OCI-LY1 (cell line): ENCODE data around the gene GRIN2A.

ENCODE experiments used
- H2AFZ ChIP-seq: fragments of 200-600 bp; sonication (generic), shearing (Covaris generic); 2 replicates; pipeline ENCODE4 v1.6.0; 2014; ENCODE audit warnings: antibody characterized with exemption, mild to moderate bottlenecking, low read length
- H3F3A ChIP-seq: fragments of 200-600 bp; sonication (generic), shearing (Covaris generic); 2 replicates; pipeline ENCODE4 v1.6.0; 2014; ENCODE audit warnings: mild to moderate bottlenecking, antibody characterized with exemption, low read length, moderate library complexity; ENCODE audit not compliant: insufficient read depth
- H3K27ac ChIP-seq: fragments of 200-600 bp; sonication (generic); 2 replicates; pipeline ENCODE4 v1.5.1; 2014; ENCODE audit warnings: low read length, mixed run types, mild to moderate bottlenecking, low read depth; ENCODE audit not compliant: poor library complexity, severe bottlenecking
- H3K27me3 ChIP-seq: fragments of 200-600 bp; sonication (generic); 2 replicates; pipeline ENCODE4 v1.6.0; 2014; ENCODE audit warnings: antibody characterized with exemption, mild to moderate bottlenecking, low read length, moderate library complexity; ENCODE audit not compliant: insufficient read depth
- H3K36me3 ChIP-seq: fragments of 200-600 bp; sonication (generic); 2 replicates; pipeline ENCODE4 v1.6.1; 2014; ENCODE audit warnings: mild to moderate bottlenecking, antibody characterized with exemption, low read length, moderate library complexity, mixed read lengths; ENCODE audit not compliant: insufficient read depth
- H3K4me1 ChIP-seq: fragments of 200-600 bp; sonication (generic); 2 replicates; pipeline ENCODE4 v1.5.1; 2014; ENCODE audit warnings: mild to moderate bottlenecking, low read length, moderate library complexity; ENCODE audit not compliant: insufficient read depth, severe bottlenecking
- H3K4me2 ChIP-seq: fragments of 200-600 bp; sonication (generic), shearing (Covaris generic); 2 replicates; pipeline ENCODE4 v1.6.1; 2014; ENCODE audit warnings: low read length
- H3K4me3 ChIP-seq: fragments of 200-600 bp; sonication (generic); 2 replicates; pipeline ENCODE4 v1.5.1; 2014; ENCODE audit warnings: low read length, low read depth, mild to moderate bottlenecking, mixed read lengths; ENCODE audit not compliant: poor library complexity, severe bottlenecking
- H3K79me2 ChIP-seq: fragments of 200-600 bp; shearing (Covaris generic); 2 replicates; pipeline ENCODE4 v1.6.1; 2016; ENCODE audit warnings: mixed run types, low read length, mixed read lengths; ENCODE audit not compliant: insufficient read depth
- H3K9ac ChIP-seq: fragments of 200-600 bp; sonication (generic), shearing (Covaris generic); 2 replicates; pipeline ENCODE4 v1.6.1; 2014; ENCODE audit warnings: mild to moderate bottlenecking, low read length, mixed read lengths
- H3K9me2 ChIP-seq: fragments of 200-600 bp; sonication (generic), shearing (Covaris generic); 2 replicates; pipeline ENCODE4 v1.6.1; 2014; ENCODE audit warnings: low read depth, mild to moderate bottlenecking, low read length, mixed read lengths
- H3K9me3 ChIP-seq: fragments of 200-600 bp; shearing (Covaris generic); 2 replicates; pipeline ENCODE4 v1.6.1; 2014; ENCODE audit warnings: low read length, mixed read lengths
- H4K20me1 ChIP-seq: fragments of 200-600 bp; sonication (generic), shearing (Covaris generic); 2 replicates; pipeline ENCODE4 v1.6.0; 2016; ENCODE audit warnings: mild to moderate bottlenecking, low read length; ENCODE audit not compliant: insufficient read depth
- EZH2 ChIP-seq: fragments of 200-600 bp; sonication (generic), shearing (Covaris generic); IDR thresholded peaks from 2 replicates; pipeline ENCODE4 v1.8.0; 2017; ENCODE audit warnings: borderline replicate concordance, mixed run types, mild to moderate bottlenecking, antibody characterized with exemption, low read length, moderate library complexity, mixed read lengths
- TF ChIP-seq, protein P1 (sequence below): fragments of 200-600 bp; sonication (generic), shearing (Covaris generic); IDR thresholded peaks from 2 replicates; pipeline ENCODE4 v1.5.1; 2017; ENCODE audit warnings: mild to moderate bottlenecking, antibody characterized with exemption, low read length, moderate library complexity, mixed read lengths

GRIN2A gene

DNA sequence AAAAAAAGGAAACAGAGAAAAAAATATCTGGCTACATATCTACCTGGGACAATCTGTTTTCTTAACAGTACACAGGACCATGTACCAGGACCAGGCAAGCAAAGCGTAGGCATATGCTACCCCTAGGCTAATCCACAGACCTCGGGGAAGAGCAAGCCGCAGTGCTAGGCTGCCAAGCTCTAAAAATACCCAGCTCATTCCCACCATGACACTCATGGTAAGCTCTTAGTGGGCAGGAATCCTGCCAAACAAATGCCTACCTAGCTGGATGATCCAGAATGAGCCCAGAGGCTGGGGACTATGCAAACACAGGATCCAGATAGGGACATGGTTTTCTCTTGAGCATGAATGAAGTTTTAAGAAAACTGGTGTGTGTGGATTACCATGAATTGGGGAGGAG lies 95.6 kb downstream of the GRIN2A start:
- Histone ChIP-seq H4K20me1 (no peaks in the 10 kb centered on the region), H3F3A (no peaks in the 10 kb centered on the region), H3K9ac (no peak overlapping the region), H3K4me3 (no peak overlapping the region), H3K27ac (no peak overlapping the region), H3K9me3 (0 out of 2 replicates have a peak, but pooled peaks cover 4% of the 10 kb centered on the region), H3K27me3 (no peaks in the 10 kb centered on the region), H3K79me2 (no peaks in the 10 kb centered on the region), H3K36me3 (no peaks in the 10 kb centered on the region), H3K4me2 (no peak overlapping the region), H3K9me2 (no peaks in the 10 kb centered on the region), H2AFZ (no peak overlapping the region), H3K4me1 (no peaks in the 10 kb centered on the region)
- TF ChIP-seq EZH2: no peak
- TF ChIP-seq, protein P1, sequence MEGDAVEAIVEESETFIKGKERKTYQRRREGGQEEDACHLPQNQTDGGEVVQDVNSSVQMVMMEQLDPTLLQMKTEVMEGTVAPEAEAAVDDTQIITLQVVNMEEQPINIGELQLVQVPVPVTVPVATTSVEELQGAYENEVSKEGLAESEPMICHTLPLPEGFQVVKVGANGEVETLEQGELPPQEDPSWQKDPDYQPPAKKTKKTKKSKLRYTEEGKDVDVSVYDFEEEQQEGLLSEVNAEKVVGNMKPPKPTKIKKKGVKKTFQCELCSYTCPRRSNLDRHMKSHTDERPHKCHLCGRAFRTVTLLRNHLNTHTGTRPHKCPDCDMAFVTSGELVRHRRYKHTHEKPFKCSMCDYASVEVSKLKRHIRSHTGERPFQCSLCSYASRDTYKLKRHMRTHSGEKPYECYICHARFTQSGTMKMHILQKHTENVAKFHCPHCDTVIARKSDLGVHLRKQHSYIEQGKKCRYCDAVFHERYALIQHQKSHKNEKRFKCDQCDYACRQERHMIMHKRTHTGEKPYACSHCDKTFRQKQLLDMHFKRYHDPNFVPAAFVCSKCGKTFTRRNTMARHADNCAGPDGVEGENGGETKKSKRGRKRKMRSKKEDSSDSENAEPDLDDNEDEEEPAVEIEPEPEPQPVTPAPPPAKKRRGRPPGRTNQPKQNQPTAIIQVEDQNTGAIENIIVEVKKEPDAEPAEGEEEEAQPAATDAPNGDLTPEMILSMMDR: no peak

GRCh38 chr16:10085078-10085798 lies 97.0 kb downstream of the GRIN2A start:
- Histone ChIP-seq H3F3A (no peaks in the 10 kb centered on the region), H3K9me3 (0 out of 2 replicates have a peak, but pooled peaks cover 4% of the 10 kb centered on the region), H3K4me2 (no peak overlapping the region), H3K4me1 (no peaks in the 10 kb centered on the region), H3K79me2 (no peaks in the 10 kb centered on the region), H3K9ac (no peak overlapping the region), H4K20me1 (no peaks in the 10 kb centered on the region), H3K27me3 (no peaks in the 10 kb centered on the region), H3K9me2 (no peaks in the 10 kb centered on the region), H2AFZ (no peak overlapping the region), H3K27ac (no peak overlapping the region), H3K4me3 (no peak overlapping the region), H3K36me3 (no peaks in the 10 kb centered on the region)
- TF ChIP-seq EZH2: no peak
- TF ChIP-seq, protein P1: no peak

DNA sequence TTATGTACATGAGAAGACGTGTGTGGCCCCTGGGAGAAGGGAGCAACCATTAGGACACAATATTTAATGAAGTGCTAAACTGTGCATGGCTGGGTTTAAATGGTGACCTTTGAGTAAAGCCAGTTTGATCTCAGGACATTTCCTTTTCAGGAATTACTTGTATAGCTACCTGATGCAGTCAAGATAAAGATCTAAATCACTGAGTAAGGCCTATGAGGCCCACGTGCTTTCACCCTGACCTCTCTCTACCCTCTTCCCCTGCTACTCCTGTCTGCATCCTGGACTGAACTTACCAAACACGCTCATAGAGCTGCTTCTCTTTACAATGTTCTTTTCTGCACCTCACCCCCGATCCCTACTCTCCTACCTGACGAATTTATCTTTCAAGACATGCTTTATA lies 98.9 kb downstream of the GRIN2A start:
- H3K4me2 ChIP-seq: no peak overlapping the region
- H3K4me1 ChIP-seq: no peaks in the 10 kb centered on the region
- H3F3A ChIP-seq: no peaks in the 10 kb centered on the region
- no peaks in the 10 kb centered on the region for H3K36me3 ChIP-seq
- H2AFZ ChIP-seq: no peak overlapping the region
- H3K4me3 ChIP-seq: no peak overlapping the region
- no peak overlapping the region for H3K27ac ChIP-seq
- no peak overlapping the region for H3K9ac ChIP-seq
- H3K9me2 ChIP-seq: no peaks in the 10 kb centered on the region
- H4K20me1 ChIP-seq: no peaks in the 10 kb centered on the region
- H3K79me2 ChIP-seq: no peaks in the 10 kb centered on the region
- H3K9me3 ChIP-seq: no peaks in the 10 kb centered on the region
- H3K27me3 ChIP-seq: no peaks in the 10 kb centered on the region
- TF ChIP-seq, protein P1: no peak
- no peak for TF ChIP-seq EZH2
